GM21529 (cell line): ENCODE results near the gene CCT4.
"Not testable (repeated sequence)": the region's sequence is repeated elsewhere in the genome, so short reads cannot be mapped to it uniquely, and the experiment has no call there.

Source experiments
- ATAC-seq: cut with Tn5 transposase; IDR thresholded peaks from one replicate; pipeline ENCODE4 v1.9.1; 2021; ENCODE audit not compliant: unreplicated experiment

Gene CCT4

GRCh38 chr2:61879351-61879750 lies 9.1 kb downstream of the CCT4 start:
- not testable (repeated sequence) for ATAC-seq

DNA sequence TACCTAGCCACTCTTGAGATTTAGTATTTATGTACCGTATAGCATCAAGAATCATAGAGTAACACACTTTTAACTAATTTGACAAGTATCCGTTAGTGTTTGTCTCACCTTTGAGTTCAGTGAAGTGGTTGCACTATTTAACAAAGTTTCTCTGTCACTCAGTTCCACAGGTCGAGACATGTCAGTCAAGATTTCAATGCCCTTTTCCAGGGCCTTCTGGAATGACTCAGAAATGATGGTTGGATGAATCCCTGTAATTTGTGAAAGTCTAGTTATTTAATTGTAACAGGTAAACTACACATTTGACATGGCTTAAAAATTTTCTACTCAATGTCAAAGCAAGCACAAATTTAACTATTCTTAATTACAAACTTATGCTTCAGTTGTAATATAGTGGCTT lies 9.7 kb downstream of the CCT4 start:
- ATAC-seq: no peak

DNA sequence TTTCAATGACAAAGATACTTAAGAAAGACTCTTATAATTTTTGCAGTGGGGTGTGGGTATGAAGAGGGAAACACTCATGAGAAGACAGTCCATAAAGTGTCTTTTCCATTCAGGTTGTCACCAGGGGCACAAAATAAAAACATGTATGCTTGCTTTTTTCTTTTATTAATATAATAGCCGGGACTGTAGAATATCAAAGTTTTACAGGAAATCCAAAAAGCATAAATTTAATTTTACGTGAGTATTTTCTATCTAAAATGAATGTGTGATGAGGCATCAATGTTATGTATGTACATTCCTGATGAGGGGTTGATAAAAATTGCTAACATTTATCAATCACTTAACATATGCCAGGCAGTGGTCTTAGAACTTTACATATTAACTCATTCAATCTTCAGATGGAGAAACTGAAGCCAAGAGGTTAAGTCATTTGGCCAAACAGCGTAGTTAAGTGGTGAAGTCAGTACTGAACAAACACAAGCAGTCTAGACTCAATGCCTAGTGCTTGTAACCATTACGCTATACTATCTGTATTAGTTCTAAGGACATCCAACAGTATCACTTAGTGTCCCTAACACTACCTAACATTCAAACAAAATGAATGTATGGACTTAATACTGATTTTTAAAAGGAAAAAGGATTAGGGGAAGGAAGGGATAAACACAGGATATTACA lies 10.7 kb downstream of the CCT4 start:
- no peak for ATAC-seq

DNA sequence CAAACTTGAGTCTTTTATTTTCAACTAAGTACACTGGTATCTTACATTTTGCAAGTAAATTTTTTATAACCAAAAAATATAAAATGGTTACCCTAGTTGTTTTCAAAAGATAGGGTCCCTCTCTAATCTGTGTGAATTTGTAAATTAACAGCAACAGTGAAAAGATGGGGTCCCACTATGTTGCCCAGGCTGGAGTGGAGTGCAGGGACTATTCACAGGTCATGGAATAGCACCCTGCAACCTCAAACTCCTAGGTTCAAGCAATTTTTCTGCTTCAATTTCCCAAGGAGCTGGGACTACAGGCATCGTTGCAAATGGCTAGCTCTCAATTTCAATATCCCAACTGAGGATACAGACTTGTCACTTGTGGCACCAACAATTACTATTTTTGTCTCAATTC lies 12.1 kb downstream of the CCT4 start:
- ATAC-seq: no peak

DNA sequence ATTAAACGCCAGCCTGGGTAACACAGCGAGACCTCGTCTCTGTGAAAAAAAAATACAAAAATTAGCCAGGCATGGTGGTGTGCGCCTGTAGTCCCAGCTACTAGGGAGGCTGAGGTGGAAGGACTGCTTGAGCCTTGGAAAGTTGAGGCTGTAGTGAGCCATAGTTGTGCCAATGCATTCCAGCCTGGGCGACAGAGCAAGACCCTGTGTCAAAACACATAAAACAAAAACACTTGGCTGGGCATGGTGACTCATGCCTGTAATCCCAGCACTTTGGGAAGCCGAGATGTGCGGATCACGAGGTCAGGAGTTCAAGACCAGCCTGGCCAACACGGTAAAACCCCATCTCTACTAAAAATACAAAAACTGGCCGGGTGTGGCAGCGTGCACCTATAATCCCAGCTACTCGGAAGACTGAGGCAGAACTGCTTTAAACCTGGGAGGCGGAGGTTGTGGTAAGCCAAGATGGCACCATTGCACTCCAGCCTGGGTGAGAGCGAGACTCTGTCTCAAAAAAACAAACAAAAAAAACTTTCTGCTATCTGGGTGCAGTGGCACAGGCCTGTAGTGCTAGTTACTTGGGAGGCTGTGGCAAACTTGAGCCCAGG lies 21.9 kb downstream of the CCT4 start:
- ATAC-seq: not testable (repeated sequence)

- ATAC-seq: no peak
Measured at GRCh38 chr2:61862085-61862484, 26.4 kb downstream of the CCT4 start.

DNA sequence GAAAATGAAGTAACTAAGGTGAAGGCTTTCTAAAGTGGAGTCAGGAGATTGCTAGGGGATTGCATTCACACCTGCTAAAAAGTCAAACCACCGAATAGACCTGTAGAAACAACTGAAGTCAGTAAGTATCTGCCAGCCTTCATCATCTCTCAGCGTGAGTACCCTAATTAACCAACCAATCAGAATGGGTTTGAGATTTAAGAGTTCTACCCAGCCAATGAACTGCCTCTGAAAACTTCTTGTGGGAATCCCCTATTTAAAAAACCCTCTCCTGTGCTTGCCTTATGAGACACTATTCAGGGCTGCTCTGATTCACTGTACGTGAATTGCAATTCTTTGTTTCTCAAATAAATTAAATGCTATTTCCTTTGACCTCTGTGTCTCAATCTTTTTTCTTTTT lies 31.2 kb downstream of the CCT4 start:
- ATAC-seq: no peak

DNA sequence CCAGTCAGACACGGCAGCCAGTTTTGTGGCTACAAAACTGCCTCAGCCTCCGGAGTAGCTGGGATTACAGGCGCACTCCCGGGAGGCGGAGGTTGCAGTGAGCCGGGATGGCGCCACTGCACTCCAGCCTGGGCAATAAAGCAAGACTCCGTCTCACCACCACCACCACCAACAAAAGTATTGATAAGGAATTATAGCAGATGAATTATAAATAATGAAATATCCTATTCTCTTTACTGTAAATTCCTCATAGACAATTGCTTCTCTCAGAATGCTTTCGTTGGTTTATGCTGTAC lies 33.2 kb downstream of the CCT4 start:
- ATAC-seq: no peak

DNA sequence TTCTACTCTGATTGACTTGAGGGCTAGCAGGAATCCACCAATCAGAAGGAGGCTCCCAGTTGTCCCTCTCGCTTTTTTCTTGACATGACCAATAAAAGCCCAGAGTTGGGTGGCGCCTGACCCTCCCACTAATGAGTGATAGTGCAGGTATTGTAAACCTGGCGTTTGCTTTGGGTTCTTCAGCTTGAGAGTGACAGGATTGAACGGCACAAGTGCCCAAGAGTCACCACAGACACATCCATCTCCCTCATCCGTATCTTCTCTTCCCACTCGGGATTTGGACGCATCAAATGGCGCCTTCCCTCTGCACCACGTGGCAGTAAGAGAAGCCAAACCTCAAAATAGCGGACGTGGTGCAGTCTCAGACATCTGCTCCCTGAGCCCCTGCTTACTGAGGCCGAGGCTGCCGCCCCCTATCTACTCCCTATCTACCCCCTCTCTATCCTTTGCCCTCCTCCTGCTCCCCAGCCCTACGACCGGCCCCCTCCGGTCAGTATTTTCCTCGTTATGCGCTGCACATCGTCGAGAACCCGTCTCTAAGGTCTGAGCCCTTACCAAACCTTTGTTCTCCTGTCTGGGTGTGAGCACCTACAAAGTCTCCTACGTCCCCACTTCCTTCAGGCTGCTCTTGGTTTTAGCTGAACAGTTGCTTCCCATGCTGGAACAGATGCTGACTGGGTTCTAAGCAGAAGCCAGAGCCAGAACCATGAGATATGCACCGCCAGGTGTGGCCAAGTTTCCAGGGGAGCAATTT lies 33.7 kb downstream of the CCT4 start:
- peak; percentile 89 for ATAC-seq

GRCh38 chr2:61853847-61854563 lies 34.5 kb downstream of the CCT4 start, which contains the start of gene FAM161A:
Gene FAM161A, minus strand, starts transcription at chr2:61854060. Its CDS starts 19 bp downstream, at chr2:61854041.
- ATAC-seq: peak; percentile 81

- peak; percentile 66 for ATAC-seq
Measured at GRCh38 chr2:61853086-61853846, 35.2 kb downstream of the CCT4 start.

DNA sequence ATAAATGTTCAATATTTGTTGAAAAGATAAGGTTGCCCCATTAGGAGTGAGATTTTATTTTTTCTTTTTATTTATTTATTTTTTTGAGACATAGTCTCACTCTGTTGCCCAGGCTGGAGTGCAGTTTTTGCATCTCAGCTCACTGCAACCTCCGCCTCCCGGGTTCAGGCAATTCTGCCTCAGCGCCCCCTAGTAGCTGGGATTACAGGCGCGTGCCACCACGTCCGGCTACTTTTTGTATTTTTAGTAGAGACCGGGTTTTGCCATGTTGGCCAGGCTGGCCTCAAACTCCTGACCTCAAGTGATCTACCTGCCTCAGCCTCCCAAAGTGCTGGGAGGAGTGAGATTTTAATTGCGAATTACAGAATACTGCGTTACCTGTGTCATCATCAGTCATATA lies 37.2 kb downstream of the CCT4 start:
- not testable (repeated sequence) for ATAC-seq

DNA sequence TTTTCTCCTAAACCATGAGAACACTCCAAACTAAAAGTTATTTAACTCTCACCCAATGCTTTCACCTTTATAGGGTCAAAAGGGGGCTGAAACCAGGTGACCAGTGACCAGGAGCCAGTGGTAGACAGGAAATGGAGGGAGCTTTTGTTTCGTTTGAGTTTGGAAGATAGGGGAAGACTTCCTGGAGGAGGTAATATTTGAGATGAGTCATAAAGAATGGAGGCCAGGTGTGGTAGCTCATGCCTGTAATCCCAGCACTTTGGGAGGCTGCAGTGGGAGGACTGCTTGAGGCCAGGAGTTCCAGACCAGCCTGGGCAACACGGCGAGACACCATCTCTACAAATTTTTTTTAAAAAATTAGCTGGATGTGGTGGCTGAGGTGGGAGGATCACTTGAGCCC lies 43.1 kb downstream of the CCT4 start:
- no peak for ATAC-seq

DNA sequence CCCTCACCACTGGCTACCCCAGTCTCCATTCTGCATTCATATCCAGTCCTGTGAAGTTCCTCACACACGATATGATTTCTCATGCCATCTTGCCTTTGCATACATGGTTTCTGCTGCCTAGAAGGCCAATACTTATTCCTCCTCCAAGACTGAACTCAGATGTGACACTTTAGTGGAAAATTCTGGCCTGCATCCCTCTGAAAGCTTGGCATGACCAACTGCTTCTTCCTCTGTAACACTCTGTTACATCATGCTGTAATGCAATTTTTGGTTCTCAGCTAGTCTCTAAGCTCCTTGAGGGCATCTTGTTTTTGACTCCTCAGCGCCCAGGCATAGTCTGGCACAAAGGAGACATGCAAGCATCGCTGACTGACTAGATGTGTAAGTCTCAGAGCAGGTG lies 47.2 kb downstream of the CCT4 start:
- no peak for ATAC-seq

DNA sequence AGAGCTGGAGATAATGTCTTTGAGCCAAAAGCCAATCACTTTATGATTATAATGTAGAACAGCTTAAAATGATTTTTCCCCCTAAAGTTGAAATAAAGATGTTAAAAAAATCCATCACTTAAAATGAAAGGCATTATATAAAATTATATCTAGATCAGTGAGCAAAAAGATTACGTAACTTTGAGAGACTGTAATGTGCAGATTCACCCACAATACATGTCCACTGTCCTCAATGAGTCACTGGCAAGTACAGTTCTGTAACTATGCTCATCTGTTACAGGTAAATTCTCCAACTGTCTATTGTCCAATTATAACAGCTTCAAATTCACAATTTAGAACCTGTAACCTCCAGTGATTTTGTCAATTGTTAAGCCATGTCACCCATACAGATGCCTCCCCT lies 53.6 kb downstream of the CCT4 start:
- ATAC-seq: no peak

DNA sequence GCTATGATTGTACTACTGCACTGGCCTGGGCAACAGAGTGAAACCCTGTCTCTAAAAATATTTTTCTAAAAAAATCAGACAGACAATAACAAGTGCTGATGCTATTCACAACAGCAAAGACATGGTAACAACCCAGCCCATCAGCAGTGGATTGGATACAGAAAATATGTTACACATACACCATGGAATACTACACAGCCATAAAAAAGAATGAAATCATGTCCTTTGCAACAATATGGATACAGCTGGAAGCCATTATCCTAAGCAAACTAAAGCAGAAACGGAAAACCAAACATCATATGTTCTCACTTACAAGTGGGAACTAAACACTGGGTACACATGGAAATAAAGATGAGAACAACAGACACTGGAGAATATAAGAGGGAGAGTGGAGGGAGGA lies 54.5 kb downstream of the CCT4 start:
- ATAC-seq: no peak

GRCh38 chr2:61832183-61832841 lies 56.1 kb downstream of the CCT4 start:
- no peak for ATAC-seq

- ATAC-seq: no peak
Measured at GRCh38 chr2:61822255-61822654, 66.2 kb downstream of the CCT4 start.
